Left ventricle myocardium inferior (tissue), 1 donor: ENCODE measurements around the gene NTNG2. TPM values are rescaled to one million over a fixed set of nuclear protein-coding genes. Genes with fewer than 3 reads are reported as not detected.

Experiments used
- DNase-seq: peaks from one replicate; pipeline ENCODE4 v3.0.0-alpha.2; 2020
- H3K27ac ChIP-seq: fragments of 200-600 bp; replicated peaks from 2 replicates; pipeline ENCODE4 v1.8.0; 2021
- H3K27me3 ChIP-seq: fragments of 200-600 bp; 2 replicates; pipeline ENCODE4 v1.8.0; 2021; ENCODE audit warnings: low read depth
- H3K36me3 ChIP-seq: fragments of 200-600 bp; 2 replicates; pipeline ENCODE4 v1.8.0; 2021
- H3K4me1 ChIP-seq: fragments of 200-600 bp; 2 replicates; pipeline ENCODE4 v1.8.0; 2021
- H3K4me3 ChIP-seq: fragments of 200-600 bp; 2 replicates; pipeline ENCODE4 v1.8.0; 2021; ENCODE audit warnings: mild to moderate bottlenecking, moderate library complexity
- H3K9me3 ChIP-seq: fragments of 200-600 bp; replicated peaks from 2 replicates; pipeline ENCODE4 v1.8.0; 2021
- CTCF ChIP-seq: fragments of 200-600 bp; IDR thresholded peaks from 2 replicates; pipeline ENCODE4 v1.8.0; 2021; ENCODE audit warnings: antibody characterized with exemption, mild to moderate bottlenecking, borderline replicate concordance
- intact Hi-C: fragments of 100-400 bp; cut with micrococcal nuclease; formaldehyde crosslinking; loops from one replicate; pipeline ENCODE4 v1.11.0; 2022
- total RNA-seq: library from RNA; stranded (reverse); fragmentation: NEBNext Ultra II Directional; extraction: Animal tissue kit (Norgen Biotek cat#: 25700); gene quantifications from one replicate; pipeline ENCODE4 v1.2.1, GENCODE V29; 2021
- donor health status: DM: no; HTN: yes; CAD: no; lungs with severe emphysema.

The NTNG2 gene
- total RNA-seq, 1 donor from 2014 or later, result 1.9 TPM

- H3K27ac ChIP-seq, result no peak overlapping the region
- no peak overlapping the region for H3K4me3 ChIP-seq
- TF ChIP-seq CTCF, result no peak
- intact Hi-C loops, result no loop called here
- H3K4me1 ChIP-seq, result peaks cover 14% of the 10 kb centered on the region
- H3K36me3 ChIP-seq, result no peaks in the 10 kb centered on the region
- no peaks in the 10 kb centered on the region for H3K9me3 ChIP-seq
- H3K27me3 ChIP-seq, result no peaks in the 10 kb centered on the region
- DNase-seq, result no peak
Measured at GRCh38 chr9:132211570-132211969, 49.7 kb downstream of the NTNG2 start.

GRCh38 chr9:132214027-132214622, 52.3 kb downstream of the NTNG2 start:
- intact Hi-C loops, result no loop called here
- Histone ChIP-seq H3K27me3 (no peaks in the 10 kb centered on the region), H3K9me3 (no peaks in the 10 kb centered on the region), H3K27ac (peak overlapping the region; percentile 79), H3K4me1 (peaks cover 14% of the 10 kb centered on the region), H3K4me3 (no peak overlapping the region), H3K36me3 (no peaks in the 10 kb centered on the region)
- DNase-seq, result peak; percentile 79
- TF ChIP-seq CTCF, result peak; percentile 41

GRCh38 chr9:132216861-132217619, 55.2 kb downstream of the NTNG2 start:
- Histone ChIP-seq H3K4me3 (no peak overlapping the region), H3K9me3 (no peaks in the 10 kb centered on the region), H3K36me3 (no peaks in the 10 kb centered on the region), H3K27me3 (peaks cover 10% of the 10 kb centered on the region), H3K27ac (no peak overlapping the region), H3K4me1 (peaks cover 14% of the 10 kb centered on the region)
- intact Hi-C loops, result no loop called here
- no peak for DNase-seq
- TF ChIP-seq CTCF, result no peak

GRCh38 chr9:132218208-132218607, 56.4 kb downstream of the NTNG2 start:
- TF ChIP-seq CTCF, result no peak
- Histone ChIP-seq H3K36me3 (no peaks in the 10 kb centered on the region), H3K4me3 (no peak overlapping the region), H3K4me1 (peaks cover 14% of the 10 kb centered on the region), H3K27ac (no peak overlapping the region), H3K9me3 (no peaks in the 10 kb centered on the region), H3K27me3 (peaks cover 22% of the 10 kb centered on the region)
- DNase-seq, result no peak
- intact Hi-C loops, result no loop called here

GRCh38 chr9:132221941-132222340, 60.1 kb downstream of the NTNG2 start:
- H3K27ac ChIP-seq, result no peak overlapping the region
- H3K36me3 ChIP-seq, result no peaks in the 10 kb centered on the region
- no peak for DNase-seq
- H3K9me3 ChIP-seq, result no peaks in the 10 kb centered on the region
- intact Hi-C loops, result no loop called here
- H3K27me3 ChIP-seq, result peaks cover 37% of the 10 kb centered on the region
- no peaks in the 10 kb centered on the region for H3K4me1 ChIP-seq
- TF ChIP-seq CTCF, result no peak
- no peak overlapping the region for H3K4me3 ChIP-seq
